ENCODE results near the gene PPM1L. TPM values are rescaled to one million over a fixed set of nuclear protein-coding genes. Genes with fewer than 3 reads are reported as not detected.

PPM1L gene
- total and polyA plus RNA-seq, 2 of the 13 experiments (the other 11 are each of a cell fraction or from before 2014, with no cell fraction given) = 0.22 to 1.4 TPM

DNA sequence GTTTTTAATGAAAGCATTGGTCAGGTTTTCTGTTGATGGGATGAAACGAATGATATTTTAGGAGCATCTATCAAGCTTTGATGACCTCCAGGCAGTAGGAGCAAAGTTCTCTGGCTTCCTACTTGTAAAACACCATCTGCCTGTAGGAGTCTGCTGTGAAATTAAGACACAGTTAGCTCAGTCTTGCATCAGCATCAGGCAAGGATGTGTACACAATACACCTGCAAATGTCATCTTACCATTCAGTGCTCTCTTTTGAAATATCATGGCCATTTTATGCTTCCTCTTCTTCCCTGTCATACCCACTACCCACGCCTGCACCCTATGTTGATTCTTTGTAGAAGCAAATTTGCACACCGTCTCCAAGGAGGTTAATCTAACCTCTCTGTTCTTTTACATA is 310.9 kb downstream of the PPM1L start (continued):
- TF ChIP-seq, protein P1, sequence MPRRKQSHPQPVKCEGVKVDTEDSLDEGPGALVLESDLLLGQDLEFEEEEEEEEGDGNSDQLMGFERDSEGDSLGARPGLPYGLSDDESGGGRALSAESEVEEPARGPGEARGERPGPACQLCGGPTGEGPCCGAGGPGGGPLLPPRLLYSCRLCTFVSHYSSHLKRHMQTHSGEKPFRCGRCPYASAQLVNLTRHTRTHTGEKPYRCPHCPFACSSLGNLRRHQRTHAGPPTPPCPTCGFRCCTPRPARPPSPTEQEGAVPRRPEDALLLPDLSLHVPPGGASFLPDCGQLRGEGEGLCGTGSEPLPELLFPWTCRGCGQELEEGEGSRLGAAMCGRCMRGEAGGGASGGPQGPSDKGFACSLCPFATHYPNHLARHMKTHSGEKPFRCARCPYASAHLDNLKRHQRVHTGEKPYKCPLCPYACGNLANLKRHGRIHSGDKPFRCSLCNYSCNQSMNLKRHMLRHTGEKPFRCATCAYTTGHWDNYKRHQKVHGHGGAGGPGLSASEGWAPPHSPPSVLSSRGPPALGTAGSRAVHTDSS (CRISPR knock-in tag; conservative IDR thresholded peaks at IDR 0.05) = no peak
- TF ChIP-seq GABPA (IDR thresholded peaks at IDR 0.05; ENCODE audit: low read depth, low read length) (no peak), GABPA (CRISPR knock-in tag; IDR thresholded peaks at IDR 0.05; ENCODE audit: low read depth) (no peak), FOXM1 (CRISPR knock-in tag; IDR thresholded peaks at IDR 0.05) (no peak), TOPORS (CRISPR knock-in tag; IDR thresholded peaks at IDR 0.05) (no peak), BCL6 (CRISPR knock-in tag; IDR thresholded peaks at IDR 0.05) (no peak), U2AF1 (optimal IDR thresholded peaks at IDR 0.05; ENCODE audit: low read depth, low read length) (no peak)

- H3K4me3 ChIP-seq (replicated peaks in 1 of 3; ENCODE audit: insufficient read depth in 1 of 3, low read depth in 2 of 3, low read length in 3 of 3) = no peak overlapping the region
- POLR2A ChIA-PET = no interaction called here
- no peaks in the 10 kb centered on the region for H3K4me1 ChIP-seq (ENCODE audit: insufficient read depth, low read length)
- no peak for FAIRE-seq
- no peak overlapping the region for H3K9ac ChIP-seq (ENCODE audit: insufficient read depth, low read depth, low read length)
- in situ Hi-C loops (cut with HindIII; ENCODE audit: extremely low pct_ligation_motif_present, low pct_unique_long_range_greater_than_20kb) (no loop called here), intact Hi-C loops (cut with micrococcal nuclease; ENCODE audit: unreplicated experiment) (no loop called here)
- WGBS (ENCODE audit: low lambda C conversion rate) = 23% methylated on average over 1 of the region's 1 CpG
- no peak for ATAC-seq
- H4K20me1 ChIP-seq (ENCODE audit: insufficient read depth, low read length) = no peaks in the 10 kb centered on the region
- no peaks in the 10 kb centered on the region for H3K79me2 ChIP-seq (ENCODE audit: insufficient read depth, low read length)
- H3K27me3 ChIP-seq (ENCODE audit: control insufficient read depth in 1 of 2, insufficient read depth in 2 of 2, low read length in 2 of 2) = no peaks in the 10 kb centered on the region
- no peak overlapping the region for H3K27ac ChIP-seq (ENCODE audit: extremely low read length, insufficient read depth, low read length)
- no TSS peak for BruUV-seq (replicated peaks)
- H3K4me2 ChIP-seq (ENCODE audit: low read depth, low read length) = no peak overlapping the region
- H3K9me3 ChIP-seq (ENCODE audit: low read length) = no peaks in the 10 kb centered on the region
- CTCF ChIA-PET (ENCODE audit: low intra/inter-chr PET ratio, low total read pairs) = no interaction called here
- no peak overlapping the region for H2AFZ ChIP-seq (ENCODE audit: low read length)
- DNase-seq (ENCODE audit: low spot score) = no peak
- H3K36me3 ChIP-seq (replicated peaks in 1 of 2; ENCODE audit: control insufficient read depth in 1 of 2, insufficient read depth in 2 of 2, low read length in 2 of 2) = no peaks in the 10 kb centered on the region
- TF ChIP-seq, protein P2, sequence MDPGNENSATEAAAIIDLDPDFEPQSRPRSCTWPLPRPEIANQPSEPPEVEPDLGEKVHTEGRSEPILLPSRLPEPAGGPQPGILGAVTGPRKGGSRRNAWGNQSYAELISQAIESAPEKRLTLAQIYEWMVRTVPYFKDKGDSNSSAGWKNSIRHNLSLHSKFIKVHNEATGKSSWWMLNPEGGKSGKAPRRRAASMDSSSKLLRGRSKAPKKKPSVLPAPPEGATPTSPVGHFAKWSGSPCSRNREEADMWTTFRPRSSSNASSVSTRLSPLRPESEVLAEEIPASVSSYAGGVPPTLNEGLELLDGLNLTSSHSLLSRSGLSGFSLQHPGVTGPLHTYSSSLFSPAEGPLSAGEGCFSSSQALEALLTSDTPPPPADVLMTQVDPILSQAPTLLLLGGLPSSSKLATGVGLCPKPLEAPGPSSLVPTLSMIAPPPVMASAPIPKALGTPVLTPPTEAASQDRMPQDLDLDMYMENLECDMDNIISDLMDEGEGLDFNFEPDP (CRISPR knock-in tag; conservative IDR thresholded peaks at IDR 0.05) = no peak
- TF ChIP-seq ZNF7 (CRISPR knock-in tag; IDR thresholded peaks at IDR 0.05) = no peak
- no peak for TF ChIP-seq ZNF160 (CRISPR knock-in tag; IDR thresholded peaks at IDR 0.05)
- no peak for TF ChIP-seq ZFP82 (CRISPR knock-in tag; IDR thresholded peaks at IDR 0.05; ENCODE audit: borderline replicate concordance)
- no peak for TF ChIP-seq TFAP4 (IDR thresholded peaks at IDR 0.05; ENCODE audit: borderline replicate concordance, low read depth)
- TF ChIP-seq TBX2 (CRISPR knock-in tag; IDR thresholded peaks at IDR 0.05; ENCODE audit: borderline replicate concordance) = no peak
- TF ChIP-seq SRSF9 (IDR thresholded peaks at IDR 0.05; ENCODE audit: borderline replicate concordance, insufficient read depth, low read depth, low read length, poor library complexity, severe bottlenecking) = no peak
- no peak for TF ChIP-seq ZFP62 (CRISPR knock-in tag; IDR thresholded peaks at IDR 0.05)
- TF ChIP-seq TAF1 (CRISPR knock-in tag; IDR thresholded peaks at IDR 0.05) = no peak
- TF ChIP-seq PAX8 (CRISPR knock-in tag; IDR thresholded peaks at IDR 0.05; ENCODE audit: borderline replicate concordance) = no peak
- no peak for TF ChIP-seq YEATS2 (CRISPR knock-in tag; IDR thresholded peaks at IDR 0.05; ENCODE audit: borderline replicate concordance)
- no peak for TF ChIP-seq ZBTB14 (CRISPR knock-in tag; IDR thresholded peaks at IDR 0.05)
Observed at GRCh38 chr3:161067335-161067734, 311.3 kb downstream of the PPM1L start.

Data from HepG2 (cell line).